K562 (cell line): ENCODE data around the gene MAGEA4. TPM values are rescaled to one million over a fixed set of nuclear protein-coding genes. Genes with fewer than 3 reads are reported as not detected.

Source experiments
- ATAC-seq: fragments of 200-7000 bp; cut with Tn5 transposase; 3 replicates; pipeline ENCODE4 v1.9.1; 2020; ENCODE audit warnings: moderate library complexity
- BruUV-seq: library from RNA; stranded (reverse); fragments of 400-500 nt; replicated peaks from 2 replicates; lab custom pipeline; 2021; lab: Mats Ljungman, UMichigan
- CTCF ChIA-PET: fragments of 300-600 bp; formaldehyde crosslinking; extraction: SDS; loops from one replicate; lab custom pipeline; 2021; ENCODE audit warnings: low intra/inter-chr PET ratio; lab: Yijun Ruan, JAX
- POLR2A ChIA-PET: fragments of 300-600, 350-650 bp; sonication (Branson Sonifier 250); formaldehyde crosslinking; extraction: SDS; loops from one replicate; lab custom pipeline; 2021; ENCODE audit warnings: antibody characterized with exemption, inconsistent platforms; lab: Yijun Ruan, JAX
- DNase-seq, 4 experiments: peaks; one replicate each; pipeline versions ENCODE4 v3.0.0 to v3.0.0-alpha.2; 2011 to 2018; ENCODE audit warnings: low spot score in 3 of 4, mixed read lengths in 3 of 4; ENCODE audit errors: extremely low read depth in 1 of 4
- FAIRE-seq: peaks from 2 replicates; lab custom pipeline; 2011; peaks lifted over from hg19 to GRCh38; lab: Jason Lieb, UNC
- H2AFZ ChIP-seq: 2 replicates; pipeline ENCODE4 v1.6.0; 2011; ENCODE audit warnings: low read depth, low read length, control low read depth, inconsistent platforms
- H3K27ac ChIP-seq: fragments of 200-600 bp; 3 replicates; pipeline ENCODE4 v1.8.0; 2011; ENCODE audit warnings: low read depth, mild to moderate bottlenecking, control low read depth, inconsistent platforms, low read length, moderate library complexity, mixed read lengths; ENCODE audit errors: extremely low read depth
- H3K27me3 ChIP-seq, 2 experiments: fragments of 300-600 bp in 1 of 2; 2 replicates in 1 of 2; 3 replicates in 1 of 2; pipeline versions ENCODE4 v1.6.0 to v1.8.0; 2011; ENCODE audit warnings: inconsistent platforms in 2 of 2, low read length in 2 of 2, mild to moderate bottlenecking in 1 of 2, mixed read lengths in 1 of 2, moderate library complexity in 1 of 2; ENCODE audit not compliant: control insufficient read depth in 2 of 2, insufficient read depth in 2 of 2
- H3K36me3 ChIP-seq: fragments of 300-600 bp; 3 replicates; pipeline ENCODE4 v1.8.0; 2011; ENCODE audit warnings: mild to moderate bottlenecking, low read length, inconsistent platforms; ENCODE audit not compliant: control insufficient read depth, insufficient read depth
- H3K4me1 ChIP-seq, 2 experiments: fragments of 200-600 bp in 1 of 2; replicated peaks in 1 of 2; 2 replicates in 1 of 2; 3 replicates in 1 of 2; pipeline versions ENCODE4 v1.5.1 to v1.8.0; 2011; ENCODE audit warnings: inconsistent platforms in 2 of 2, low read length in 2 of 2, mild to moderate bottlenecking in 1 of 2, mixed read lengths in 1 of 2, moderate library complexity in 1 of 2; ENCODE audit not compliant: control insufficient read depth in 2 of 2, insufficient read depth in 2 of 2
- H3K4me2 ChIP-seq: 2 replicates; pipeline ENCODE4 v1.6.1; 2011; ENCODE audit warnings: low read length, control low read depth, inconsistent platforms, mixed read lengths; ENCODE audit not compliant: insufficient read depth
- H3K4me3 ChIP-seq: fragments of 200-600 bp; sonication (generic), shearing (Covaris generic); 2 replicates; pipeline ENCODE4 v1.5.1; 2016; ENCODE audit warnings: control low read depth, inconsistent platforms
- H3K79me2 ChIP-seq: fragments of 200-600 bp; 3 replicates; pipeline ENCODE4 v1.8.0; 2011; ENCODE audit warnings: low read length, inconsistent platforms; ENCODE audit not compliant: control insufficient read depth, insufficient read depth
- H3K9ac ChIP-seq, 2 experiments: 2 replicates each; pipeline versions ENCODE4 v1.6.0 to v1.6.1; 2011; ENCODE audit warnings: low read depth in 2 of 2, low read length in 2 of 2, control low read depth in 1 of 2, inconsistent platforms in 1 of 2, mild to moderate bottlenecking in 1 of 2, mixed read lengths in 1 of 2; ENCODE audit not compliant: insufficient read depth in 1 of 2
- H3K9me1 ChIP-seq: one replicate; pipeline ENCODE4 v1.6.0; 2011; ENCODE audit warnings: inconsistent platforms, mild to moderate bottlenecking, low read length, moderate library complexity; ENCODE audit not compliant: control insufficient read depth, insufficient read depth
- H3K9me3 ChIP-seq: replicated peaks from 2 replicates; pipeline ENCODE4 v1.5.1; 2011; ENCODE audit warnings: low read depth, low read length, inconsistent platforms; ENCODE audit not compliant: control insufficient read depth, insufficient read depth
- H4K20me1 ChIP-seq: replicated peaks from 2 replicates; pipeline ENCODE4 v1.6.1; 2011; ENCODE audit warnings: low read length, inconsistent platforms, mixed read lengths; ENCODE audit not compliant: control insufficient read depth, insufficient read depth
- ARNT ChIP-seq, 2 experiments: fragments of 450-650 bp; IDR thresholded peaks; 2 replicates each; pipeline ENCODE4 v1.6.1; 2016; ENCODE audit warnings: mild to moderate bottlenecking in 1 of 2
- C11orf30 ChIP-seq: fragments of 450-650 bp; IDR thresholded peaks from 2 replicates; pipeline ENCODE4 v1.6.1; 2016; ENCODE audit warnings: low read depth, mild to moderate bottlenecking
- CEBPB ChIP-seq: fragments of 450-650 bp; IDR thresholded peaks from 2 replicates; pipeline ENCODE4 v1.6.1; 2016; ENCODE audit warnings: missing genetic modification characterization, missing compliant biosample characterization
- CEBPG ChIP-seq, 3 experiments: fragments of 200-800 bp in 1 of 3; sonication (Bioruptor generic) in 1 of 3; sonication (generic) in 1 of 3; formaldehyde crosslinking in 1 of 3; IDR thresholded peaks in 2 of 3; conservative IDR thresholded peaks in 1 of 3; 2 replicates each; pipeline versions ENCODE4 v1.6.1 to v1.8.0; 2016 to 2022; ENCODE audit warnings: missing compliant biosample characterization in 2 of 3, missing genetic modification characterization in 2 of 3, mild to moderate bottlenecking in 1 of 3, missing genetic modification reagents in 1 of 3
- CTCF ChIP-seq, 3 experiments: IDR thresholded peaks in 2 of 3; conservative IDR thresholded peaks in 1 of 3; 2 replicates each; pipeline ENCODE4 v1.5.1; 2011 to 2012; ENCODE audit warnings: low read length in 3 of 3, mild to moderate bottlenecking in 3 of 3, control low read depth in 2 of 3, improper control_type of control experiment in 1 of 3, inconsistent platforms in 1 of 3, low read depth in 1 of 3, mixed read lengths in 1 of 3, moderate library complexity in 1 of 3; ENCODE audit not compliant: insufficient read depth in 2 of 3
- RB1 ChIP-seq: fragments of 450-650 bp; IDR thresholded peaks from 2 replicates; pipeline ENCODE4 v1.6.1; 2017; ENCODE audit warnings: low read depth, mild to moderate bottlenecking
- ZC3H11A ChIP-seq: IDR thresholded peaks from 2 replicates; pipeline ENCODE4 v1.6.1; 2012; ENCODE audit warnings: low read depth, low read length, improper control_type of control experiment
- ZNF174 ChIP-seq: fragments of 250-450 bp; sonication (Bioruptor Pico); IDR thresholded peaks from 2 replicates; pipeline ENCODE4 v1.4.0; 2020; ENCODE audit warnings: mild to moderate bottlenecking
- ZNF57 ChIP-seq: fragments of 450-650 bp; formaldehyde crosslinking; IDR thresholded peaks from 2 replicates; pipeline ENCODE4 v1.4.0; 2020; ENCODE audit warnings: mild to moderate bottlenecking, moderate library complexity
- ZNF589 ChIP-seq: fragments of 200-800 bp; sonication (Bioruptor generic); IDR thresholded peaks from 2 replicates; pipeline ENCODE4 v1.6.1; 2016; ENCODE audit warnings: low read depth, missing genetic modification characterization, missing compliant biosample characterization
- WGBS: fragments of 100-300 bp; shearing (Covaris generic); methylation state at CpG from one replicate; pipeline ENCODE4 v1.1.6; 2016; ENCODE audit warnings: low coverage, mixed read lengths; ENCODE audit not compliant: insufficient coverage; ENCODE audit errors: missing lambda C conversion rate; 5-methylcytosine and 5-hydroxymethylcytosine counted together
- in situ Hi-C: fragments of 300-500 bp; cut with MboI; formaldehyde crosslinking; loops from 4 replicates; pipeline ENCODE4 v1.15.0; 2018; ENCODE audit warnings: inconsistent platforms, mixed read lengths
- intact Hi-C: fragments of 100-400 bp; cut with micrococcal nuclease; formaldehyde crosslinking; loops from 2 replicates; pipeline ENCODE4 v1.14.2; 2022
- polyA plus RNA-seq, 8 experiments: library from polyadenylated mRNA; depleted of rRNA in 4 of 8; stranded (reverse) in 5 of 8; unstranded in 3 of 8; fragments of >200 nt; fragmentation: Nextera tagmentation in 2 of 8; fragmentation: Illumina TruSeq in 1 of 8; extraction: Ambion mirVana in 2 of 8; extraction: Trizol in 1 of 8; gene quantifications; 2 replicates each; pipeline versions ENCODE4 v1.2.1 to v1.2.3, GENCODE V29; 2011 to 2014; ENCODE audit warnings: inconsistent platforms in 1 of 8, missing spikeins in 1 of 8
- total RNA-seq, 7 experiments: library from RNA; depleted of rRNA in 6 of 7; stranded (reverse); fragments of >200 nt in 6 of 7; fragmentation: Illumina TruSeq in 2 of 7; extraction: Trizol in 2 of 7; gene quantifications; 2 replicates each; pipeline versions ENCODE4 v1.2.1 to v1.2.3, GENCODE V29; 2011 to 2021; ENCODE audit warnings: low replicate concordance in 1 of 7
- TF ChIP-seq, protein P1 (sequence below): fragments of 450-650 bp; IDR thresholded peaks from 2 replicates; pipeline ENCODE4 v1.6.1; 2017; ENCODE audit warnings: antibody characterized with exemption

The MAGEA4 gene
- total and polyA plus RNA-seq, 9 of the 15 experiments (the other 6 are each of a cell fraction or from before 2014, with no cell fraction given): 0.42 to 1.9 (median 0.69) TPM

GRCh38 chrX:151970661-151971060, 58.0 kb downstream of the MAGEA4 start:
- peaks cover 12 to 20% of the 10 kb centered on the region in 2 experiments; a peak in 4 of 5 replicates for H3K4me1 ChIP-seq
- H3K79me2 ChIP-seq: peaks cover 72% of the 10 kb centered on the region
- WGBS: 83% methylated on average over 4 of the region's 6 CpGs

More at GRCh38 chrX:151970661-151971060, 58.0 kb downstream of the MAGEA4 start:
- DNase-seq (no peak), FAIRE-seq (no peak), ATAC-seq (no peak)
- CTCF ChIA-PET: no interaction called here
- no peaks in the 10 kb centered on the region for H3K27me3 ChIP-seq
- H3K4me3 ChIP-seq: peak overlapping the region; percentile 93
- H3K9me1 ChIP-seq: peaks cover 2% of the 10 kb centered on the region
- POLR2A ChIA-PET: interaction anchor here (0.7 kb wide), 1 partner anchor 31 kb away, joined by 3 read pairs; no protein-coding TSS in a partner anchor
- intact Hi-C loops: loop anchor here (5.0 to 10.0 kb wide), 3 partner anchors 154 to 372 kb away; no protein-coding TSS in a partner anchor
- peak overlapping the region; percentile 33; the same call in 1 of the 3 replicates for H3K27ac ChIP-seq
- in situ Hi-C loops: no loop called here
- H3K9ac ChIP-seq: peak overlapping the region in 1 of 2 experiments; percentile 63; a peak in 1 of 4 replicates
- no peak overlapping the region for H2AFZ ChIP-seq
- no TSS peak for BruUV-seq
- H3K4me2 ChIP-seq: peak overlapping the region; percentile 65
- H3K9me3 ChIP-seq: no peaks in the 10 kb centered on the region
- H4K20me1 ChIP-seq: peaks cover 17% of the 10 kb centered on the region
- TF ChIP-seq ZNF589 (CRISPR knock-in tag) (no peak), CEBPB (tag) (peak; percentile 54), CEBPG (CRISPR knock-in tag; IDR thresholded peaks at IDR 0.05) (no peak), CEBPG (tag; conservative IDR thresholded peaks at IDR 0.05 in 1 of 2, IDR thresholded peaks at IDR 0.05 in 1 of 2) (0 out of 4 replicates have a peak, but pooled peaks of 1 of the 2 experiments have one; percentile 21), CTCF (IDR thresholded peaks at IDR 0.05 in 2 of 3, conservative IDR thresholded peaks at IDR 0.05 in 1 of 3; ENCODE audit: insufficient read depth in 2 of 3, low read depth in 1 of 3, low read length in 3 of 3) (no peak), ARNT (IDR thresholded peaks at IDR 0.05) (no peak), ZNF174 (CRISPR knock-in tag) (no peak), RB1 (no peak), ZNF57 (no peak), ZC3H11A (no peak), C11orf30 (no peak)
- TF ChIP-seq, protein P1, sequence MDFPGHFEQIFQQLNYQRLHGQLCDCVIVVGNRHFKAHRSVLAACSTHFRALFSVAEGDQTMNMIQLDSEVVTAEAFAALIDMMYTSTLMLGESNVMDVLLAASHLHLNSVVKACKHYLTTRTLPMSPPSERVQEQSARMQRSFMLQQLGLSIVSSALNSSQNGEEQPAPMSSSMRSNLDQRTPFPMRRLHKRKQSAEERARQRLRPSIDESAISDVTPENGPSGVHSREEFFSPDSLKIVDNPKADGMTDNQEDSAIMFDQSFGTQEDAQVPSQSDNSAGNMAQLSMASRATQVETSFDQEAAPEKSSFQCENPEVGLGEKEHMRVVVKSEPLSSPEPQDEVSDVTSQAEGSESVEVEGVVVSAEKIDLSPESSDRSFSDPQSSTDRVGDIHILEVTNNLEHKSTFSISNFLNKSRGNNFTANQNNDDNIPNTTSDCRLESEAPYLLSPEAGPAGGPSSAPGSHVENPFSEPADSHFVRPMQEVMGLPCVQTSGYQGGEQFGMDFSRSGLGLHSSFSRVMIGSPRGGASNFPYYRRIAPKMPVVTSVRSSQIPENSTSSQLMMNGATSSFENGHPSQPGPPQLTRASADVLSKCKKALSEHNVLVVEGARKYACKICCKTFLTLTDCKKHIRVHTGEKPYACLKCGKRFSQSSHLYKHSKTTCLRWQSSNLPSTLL: no peak
- H3K36me3 ChIP-seq: peaks cover 64% of the 10 kb centered on the region
